Vagina (tissue), 2 donors: ENCODE data around the gene RCAN2.

Experiments used
- CTCF ChIP-seq, 3 experiments: fragments of 450-650 bp in 2 of 3; fragments of 200-600 bp in 1 of 3; sonication (generic) in 1 of 3; IDR thresholded peaks; one replicate each; pipeline ENCODE4 v1.5.1; 2017 to 2019; ENCODE audit warnings: antibody characterized with exemption in 3 of 3, mild to moderate bottlenecking in 2 of 3, moderate library complexity in 2 of 3
- POLR2A ChIP-seq, 2 donors: fragments of 450-650 bp; IDR thresholded peaks; one replicate each; pipeline ENCODE4 v1.6.1; 2017; ENCODE audit warnings: antibody characterized with exemption in 2 of 2, mild to moderate bottlenecking in 2 of 2, moderate library complexity in 2 of 2

GRCh38 chr6:46175446-46175845 is 315.8 kb downstream of the RCAN2 start:
- TF ChIP-seq CTCF (IDR thresholded peaks at IDR 0.05) = no peak
- TF ChIP-seq POLR2A (IDR thresholded peaks at IDR 0.05) = no peak
